ENCODE results near the gene DACH1.

Gene DACH1

GRCh38 chr13:71727042-71727441, 140.0 kb downstream of the DACH1 start:
- Histone ChIP-seq H3K9me3 (ENCODE audit: control insufficient read depth in 1 of 2, low read length in 2 of 2) (no peaks in the 10 kb centered on the region), H3K4me1 (ENCODE audit: control insufficient read depth in 1 of 2, insufficient read depth in 2 of 2, low read length in 2 of 2) (no peaks in the 10 kb centered on the region), H3K27me3 (ENCODE audit: low read depth, low read length) (no peaks in the 10 kb centered on the region), H3K4me3 (ENCODE audit: low read depth in 1 of 2, low read length in 2 of 2) (no peak overlapping the region), H3K27ac (ENCODE audit: low read length) (no peak overlapping the region), H3K36me3 (ENCODE audit: control insufficient read depth in 1 of 2, insufficient read depth in 2 of 2, low read length in 2 of 2) (no peaks in the 10 kb centered on the region)

DNA sequence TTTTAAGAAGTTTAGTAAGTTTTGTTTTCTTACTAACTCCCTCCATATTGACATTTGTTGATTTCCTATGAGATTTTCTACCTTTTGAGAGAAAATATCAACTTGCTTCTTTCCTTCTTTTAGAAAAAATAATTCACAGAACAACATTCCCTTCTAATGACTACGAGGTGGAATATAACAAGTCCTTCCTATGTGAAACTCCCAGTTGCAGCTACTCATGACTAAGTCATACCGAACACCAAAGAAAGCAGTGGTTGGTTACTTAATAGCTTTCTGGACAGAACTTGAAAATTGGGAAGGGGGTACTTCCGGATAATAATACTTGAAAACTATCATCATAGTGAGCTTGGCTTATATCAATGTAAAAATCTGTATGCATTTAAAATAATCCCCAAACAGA, 144.8 kb downstream of the DACH1 start:
- H3K9me3 ChIP-seq (ENCODE audit: control insufficient read depth in 1 of 2, low read length in 2 of 2): no peaks in the 10 kb centered on the region
- no peaks in the 10 kb centered on the region for H3K4me1 ChIP-seq (ENCODE audit: control insufficient read depth in 1 of 2, insufficient read depth in 2 of 2, low read length in 2 of 2)
- H3K4me3 ChIP-seq (ENCODE audit: low read depth in 1 of 2, low read length in 2 of 2): no peak overlapping the region
- no peaks in the 10 kb centered on the region for H3K36me3 ChIP-seq (ENCODE audit: control insufficient read depth in 1 of 2, insufficient read depth in 2 of 2, low read length in 2 of 2)
- H3K27ac ChIP-seq (ENCODE audit: low read length): no peak overlapping the region
- H3K27me3 ChIP-seq (ENCODE audit: low read depth, low read length): no peaks in the 10 kb centered on the region

DNA sequence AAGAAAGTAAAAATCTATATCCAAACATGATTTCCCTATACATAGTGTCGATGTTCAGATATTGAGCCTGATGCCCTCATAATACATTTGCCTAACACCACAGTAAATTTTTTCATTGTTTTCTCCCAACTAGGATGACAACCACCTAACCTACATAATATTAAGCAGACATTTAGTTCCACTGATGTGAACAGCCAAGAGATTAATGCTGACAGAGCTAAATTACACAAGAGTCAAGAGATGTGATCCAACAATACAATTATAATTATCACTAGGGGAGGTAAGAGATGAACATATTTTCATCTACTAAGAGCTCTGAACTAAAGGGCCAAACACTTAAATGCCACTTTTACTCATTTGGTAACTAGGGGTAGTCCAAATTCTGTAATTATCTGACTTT, 145.9 kb downstream of the DACH1 start:
- H3K4me3 ChIP-seq (ENCODE audit: low read depth in 1 of 2, low read length in 2 of 2): no peak overlapping the region
- H3K27me3 ChIP-seq (ENCODE audit: low read depth, low read length): no peaks in the 10 kb centered on the region
- H3K9me3 ChIP-seq (ENCODE audit: control insufficient read depth in 1 of 2, low read length in 2 of 2): no peaks in the 10 kb centered on the region
- H3K36me3 ChIP-seq (ENCODE audit: control insufficient read depth in 1 of 2, insufficient read depth in 2 of 2, low read length in 2 of 2): no peaks in the 10 kb centered on the region
- no peak overlapping the region for H3K27ac ChIP-seq (ENCODE audit: low read length)
- H3K4me1 ChIP-seq (ENCODE audit: control insufficient read depth in 1 of 2, insufficient read depth in 2 of 2, low read length in 2 of 2): no peaks in the 10 kb centered on the region

- Histone ChIP-seq H3K9me3 (ENCODE audit: control insufficient read depth in 1 of 2, low read length in 2 of 2) (no peaks in the 10 kb centered on the region), H3K4me3 (ENCODE audit: low read depth in 1 of 2, low read length in 2 of 2) (no peak overlapping the region), H3K36me3 (ENCODE audit: control insufficient read depth in 1 of 2, insufficient read depth in 2 of 2, low read length in 2 of 2) (no peaks in the 10 kb centered on the region), H3K27me3 (ENCODE audit: low read depth, low read length) (no peaks in the 10 kb centered on the region), H3K4me1 (ENCODE audit: control insufficient read depth in 1 of 2, insufficient read depth in 2 of 2, low read length in 2 of 2) (no peaks in the 10 kb centered on the region), H3K27ac (ENCODE audit: low read length) (no peak overlapping the region)
Observed at GRCh38 chr13:71718931-71719330, 148.1 kb downstream of the DACH1 start.

- Histone ChIP-seq H3K9me3 (ENCODE audit: control insufficient read depth in 1 of 2, low read length in 2 of 2) (no peaks in the 10 kb centered on the region), H3K4me3 (ENCODE audit: low read depth in 1 of 2, low read length in 2 of 2) (no peak overlapping the region), H3K36me3 (ENCODE audit: control insufficient read depth in 1 of 2, insufficient read depth in 2 of 2, low read length in 2 of 2) (no peaks in the 10 kb centered on the region), H3K4me1 (ENCODE audit: control insufficient read depth in 1 of 2, insufficient read depth in 2 of 2, low read length in 2 of 2) (no peaks in the 10 kb centered on the region), H3K27me3 (ENCODE audit: low read depth, low read length) (no peaks in the 10 kb centered on the region), H3K27ac (ENCODE audit: low read length) (no peak overlapping the region)
Observed at GRCh38 chr13:71714802-71715375, 152.1 kb downstream of the DACH1 start.

DNA sequence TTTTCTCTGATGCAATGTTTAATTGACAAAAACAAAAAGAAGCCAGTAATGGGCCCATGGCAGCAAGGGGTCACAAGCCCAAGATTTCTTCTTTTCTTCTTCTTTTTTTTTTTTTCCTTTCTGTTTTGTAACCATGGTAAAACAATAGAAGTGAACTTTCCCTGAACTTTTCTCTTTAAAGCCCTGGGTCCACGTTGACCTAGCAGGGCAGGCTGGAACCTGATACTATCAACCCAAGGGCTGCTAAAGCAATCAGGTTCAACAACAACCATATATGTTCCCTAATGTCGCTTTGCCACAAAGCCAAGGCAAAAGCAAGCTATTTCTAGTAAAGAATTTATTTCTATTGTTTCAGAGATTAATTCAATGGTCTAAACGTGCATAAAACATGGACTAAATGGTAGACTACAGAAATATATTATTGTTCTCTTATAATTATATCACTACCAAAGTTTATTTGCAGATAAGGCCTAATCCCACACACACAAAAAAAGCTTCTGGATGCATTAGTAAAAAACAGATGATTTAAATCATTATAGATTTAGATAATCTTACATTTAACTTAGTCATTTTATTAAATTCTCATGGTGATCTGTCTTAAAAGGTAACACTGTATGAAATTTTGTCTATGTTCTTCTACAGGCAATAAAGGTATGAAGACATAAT, 153.9 kb downstream of the DACH1 start:
- Histone ChIP-seq H3K27me3 (ENCODE audit: low read depth, low read length) (no peaks in the 10 kb centered on the region), H3K36me3 (ENCODE audit: control insufficient read depth in 1 of 2, insufficient read depth in 2 of 2, low read length in 2 of 2) (no peaks in the 10 kb centered on the region), H3K27ac (ENCODE audit: low read length) (no peak overlapping the region), H3K4me1 (ENCODE audit: control insufficient read depth in 1 of 2, insufficient read depth in 2 of 2, low read length in 2 of 2) (no peaks in the 10 kb centered on the region), H3K9me3 (ENCODE audit: control insufficient read depth in 1 of 2, low read length in 2 of 2) (no peaks in the 10 kb centered on the region), H3K4me3 (ENCODE audit: low read depth in 1 of 2, low read length in 2 of 2) (no peak overlapping the region)

DNA sequence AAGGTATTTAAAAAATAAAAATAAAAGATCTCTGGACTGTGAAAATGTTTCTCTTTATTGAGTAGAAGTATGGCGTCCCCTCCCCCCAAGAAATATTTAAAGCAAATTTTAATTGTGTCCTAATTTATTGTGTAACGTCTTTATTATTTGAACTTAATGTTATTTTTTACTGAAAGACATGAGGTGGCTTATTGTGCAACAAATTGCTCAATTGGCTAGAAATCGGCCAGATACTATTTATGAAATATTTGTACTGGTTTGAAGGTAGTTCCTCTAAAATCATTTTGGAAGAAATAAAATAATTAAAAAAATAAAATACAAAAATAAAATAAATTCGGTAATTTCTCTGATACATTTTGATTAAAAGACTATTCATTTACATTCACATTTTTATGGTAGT, 162.3 kb downstream of the DACH1 start:
- Histone ChIP-seq H3K4me1 (ENCODE audit: control insufficient read depth in 1 of 2, insufficient read depth in 2 of 2, low read length in 2 of 2) (no peaks in the 10 kb centered on the region), H3K27me3 (ENCODE audit: low read depth, low read length) (no peaks in the 10 kb centered on the region), H3K27ac (ENCODE audit: low read length) (no peak overlapping the region), H3K36me3 (ENCODE audit: control insufficient read depth in 1 of 2, insufficient read depth in 2 of 2, low read length in 2 of 2) (no peaks in the 10 kb centered on the region), H3K9me3 (ENCODE audit: control insufficient read depth in 1 of 2, low read length in 2 of 2) (no peaks in the 10 kb centered on the region), H3K4me3 (ENCODE audit: low read depth in 1 of 2, low read length in 2 of 2) (no peak overlapping the region)

DNA sequence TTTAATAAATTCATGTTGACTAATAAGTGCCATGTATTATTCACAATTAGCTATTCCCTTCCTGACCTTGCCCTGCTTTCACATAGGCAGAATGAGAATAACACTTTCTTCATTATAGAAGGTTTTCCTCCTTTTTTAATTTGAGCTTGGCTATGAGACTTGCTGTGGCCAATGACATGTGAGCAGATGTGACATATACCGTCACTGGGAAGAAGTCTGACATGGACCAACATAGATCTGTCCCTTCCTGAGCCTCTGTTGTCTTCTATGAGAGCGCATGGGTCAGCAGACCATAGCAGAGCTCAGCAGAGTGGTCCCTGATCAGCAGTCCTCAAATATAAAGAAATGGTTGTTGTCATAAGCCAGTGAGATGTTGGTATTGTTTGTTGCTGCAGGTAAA, 163.9 kb downstream of the DACH1 start:
- Histone ChIP-seq H3K27ac (ENCODE audit: low read length) (no peak overlapping the region), H3K9me3 (ENCODE audit: control insufficient read depth in 1 of 2, low read length in 2 of 2) (no peaks in the 10 kb centered on the region), H3K4me1 (ENCODE audit: control insufficient read depth in 1 of 2, insufficient read depth in 2 of 2, low read length in 2 of 2) (no peaks in the 10 kb centered on the region), H3K27me3 (ENCODE audit: low read depth, low read length) (no peaks in the 10 kb centered on the region), H3K4me3 (ENCODE audit: low read depth in 1 of 2, low read length in 2 of 2) (no peak overlapping the region), H3K36me3 (ENCODE audit: control insufficient read depth in 1 of 2, insufficient read depth in 2 of 2, low read length in 2 of 2) (no peaks in the 10 kb centered on the region)

- no peaks in the 10 kb centered on the region for H3K27me3 ChIP-seq (ENCODE audit: low read depth, low read length)
- no peaks in the 10 kb centered on the region for H3K9me3 ChIP-seq (ENCODE audit: control insufficient read depth in 1 of 2, low read length in 2 of 2)
- no peaks in the 10 kb centered on the region for H3K36me3 ChIP-seq (ENCODE audit: control insufficient read depth in 1 of 2, insufficient read depth in 2 of 2, low read length in 2 of 2)
- no peak overlapping the region for H3K27ac ChIP-seq (ENCODE audit: low read length)
- H3K4me1 ChIP-seq (ENCODE audit: control insufficient read depth in 1 of 2, insufficient read depth in 2 of 2, low read length in 2 of 2): no peaks in the 10 kb centered on the region
- no peak overlapping the region for H3K4me3 ChIP-seq (ENCODE audit: low read depth in 1 of 2, low read length in 2 of 2)
Observed at GRCh38 chr13:71702253-71702652, 164.8 kb downstream of the DACH1 start.

DNA sequence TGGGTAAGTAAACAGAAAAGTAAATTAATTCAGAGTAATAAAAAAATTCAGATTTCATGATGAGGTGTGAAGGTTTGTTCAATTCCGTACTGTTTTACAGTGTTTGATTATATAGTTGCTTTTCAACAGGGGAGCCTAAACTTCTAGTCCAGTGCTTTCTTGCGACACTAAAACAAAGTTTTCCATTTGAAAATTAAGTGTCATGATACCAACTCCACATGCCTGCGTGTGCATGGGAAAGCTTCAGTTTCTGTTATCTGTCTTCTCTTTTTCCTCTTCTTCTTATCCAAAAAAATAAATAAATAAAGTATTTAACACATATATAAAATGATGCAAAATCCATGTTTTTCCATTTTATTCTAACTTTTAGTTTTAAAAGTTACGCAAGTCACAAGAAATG, 165.3 kb downstream of the DACH1 start:
- no peak overlapping the region for H3K27ac ChIP-seq (ENCODE audit: low read length)
- H3K4me1 ChIP-seq (ENCODE audit: control insufficient read depth in 1 of 2, insufficient read depth in 2 of 2, low read length in 2 of 2): no peaks in the 10 kb centered on the region
- H3K36me3 ChIP-seq (ENCODE audit: control insufficient read depth in 1 of 2, insufficient read depth in 2 of 2, low read length in 2 of 2): no peaks in the 10 kb centered on the region
- no peak overlapping the region for H3K4me3 ChIP-seq (ENCODE audit: low read depth in 1 of 2, low read length in 2 of 2)
- H3K9me3 ChIP-seq (ENCODE audit: control insufficient read depth in 1 of 2, low read length in 2 of 2): no peaks in the 10 kb centered on the region
- H3K27me3 ChIP-seq (ENCODE audit: low read depth, low read length): no peaks in the 10 kb centered on the region

DNA sequence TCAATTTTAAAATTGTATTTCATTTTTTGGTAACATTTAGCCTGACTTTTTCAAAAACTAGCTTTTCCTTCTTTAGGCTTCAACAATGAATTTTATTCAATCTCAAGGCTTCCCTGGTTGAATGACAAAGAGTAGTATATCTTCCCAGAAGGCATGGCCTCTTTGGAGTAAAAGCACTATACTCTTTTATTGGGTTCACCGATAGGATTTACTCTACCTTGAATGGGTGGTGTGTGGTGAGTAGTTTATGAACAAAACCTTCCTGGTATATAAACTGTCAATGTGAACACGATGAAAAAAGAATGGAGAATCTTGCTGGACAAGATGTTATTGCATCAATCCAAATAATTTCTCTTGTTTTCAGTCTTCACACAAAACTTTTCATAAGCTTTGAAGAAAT, 167.7 kb downstream of the DACH1 start:
- Histone ChIP-seq H3K27ac (ENCODE audit: low read length) (no peak overlapping the region), H3K9me3 (ENCODE audit: control insufficient read depth in 1 of 2, low read length in 2 of 2) (no peaks in the 10 kb centered on the region), H3K4me1 (ENCODE audit: control insufficient read depth in 1 of 2, insufficient read depth in 2 of 2, low read length in 2 of 2) (no peaks in the 10 kb centered on the region), H3K36me3 (ENCODE audit: control insufficient read depth in 1 of 2, insufficient read depth in 2 of 2, low read length in 2 of 2) (no peaks in the 10 kb centered on the region), H3K27me3 (ENCODE audit: low read depth, low read length) (no peaks in the 10 kb centered on the region), H3K4me3 (ENCODE audit: low read depth in 1 of 2, low read length in 2 of 2) (no peak overlapping the region)

DNA sequence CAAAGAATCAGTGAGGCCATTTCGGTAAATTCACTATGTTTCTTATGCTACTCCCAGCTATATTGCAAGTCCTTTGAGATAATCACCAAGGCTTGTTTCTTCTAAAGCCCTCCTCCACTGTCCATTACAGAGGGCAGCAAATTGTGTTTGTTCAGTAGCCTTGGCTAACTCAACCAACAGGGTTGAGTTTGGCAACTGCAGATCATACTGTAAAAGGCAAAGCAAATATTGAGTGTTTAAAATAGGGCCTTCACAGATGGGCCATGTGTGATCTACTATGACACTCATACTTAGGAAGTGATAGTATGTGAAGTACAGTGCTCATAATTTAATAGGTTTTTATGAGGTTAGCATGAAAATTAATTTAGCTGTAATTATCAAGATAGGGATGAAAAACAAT, 171.3 kb downstream of the DACH1 start:
- no peaks in the 10 kb centered on the region for H3K27me3 ChIP-seq (ENCODE audit: low read depth, low read length)
- no peaks in the 10 kb centered on the region for H3K36me3 ChIP-seq (ENCODE audit: control insufficient read depth in 1 of 2, insufficient read depth in 2 of 2, low read length in 2 of 2)

More for the DNA sequence above, 171.3 kb downstream of the DACH1 start:
- no peaks in the 10 kb centered on the region for H3K9me3 ChIP-seq (ENCODE audit: control insufficient read depth in 1 of 2, low read length in 2 of 2)
- no peak overlapping the region for H3K27ac ChIP-seq (ENCODE audit: low read length)
- no peaks in the 10 kb centered on the region for H3K4me1 ChIP-seq (ENCODE audit: control insufficient read depth in 1 of 2, insufficient read depth in 2 of 2, low read length in 2 of 2)
- H3K4me3 ChIP-seq (ENCODE audit: low read depth in 1 of 2, low read length in 2 of 2): no peak overlapping the region

All from muscle layer of duodenum (tissue), 2 donors.